Naive thymus-derived CD4-positive, alpha-beta T cell (primary cell): ENCODE measurements around the gene RTN1. TPM values are rescaled to one million over a fixed set of nuclear protein-coding genes. Genes with fewer than 3 reads are reported as not detected.

Experiments
- ATAC-seq: fragments of 150-1000 bp; cut with Tn5 transposase; 2 replicates; pipeline ENCODE4 v1.10.0; 2021; ENCODE audit warnings: mild to moderate bottlenecking, moderate library complexity
- CTCF ChIA-PET: fragments of 350-600 bp; sonication (Branson Sonifier 250); formaldehyde crosslinking; loops from one replicate; lab custom pipeline; 2021; ENCODE audit warnings: antibody characterized with exemption; lab: Charles Lee
- POLR2A ChIA-PET: fragments of 350-600 bp; sonication (Branson Sonifier 250); formaldehyde crosslinking; loops from one replicate; lab custom pipeline; 2021; ENCODE audit warnings: antibody characterized with exemption, inconsistent platforms; lab: Charles Lee
- DNase-seq, 9 donors: peaks; one replicate each; pipeline versions ENCODE4 v3.0.0 to v3.0.0-alpha.2; 2020 to 2022; ENCODE audit warnings: mixed read lengths in 1 of 9
- H3K27ac ChIP-seq: one replicate; pipeline ENCODE4 v1.7.0; 2013; ENCODE audit warnings: mild to moderate bottlenecking, low read depth, low read length, moderate library complexity
- H3K27me3 ChIP-seq, 2 donors: one replicate each; pipeline ENCODE4 v1.7.0; 2013; ENCODE audit warnings: low read length in 2 of 2, mild to moderate bottlenecking in 2 of 2, moderate library complexity in 2 of 2; ENCODE audit not compliant: control insufficient read depth in 2 of 2, insufficient read depth in 2 of 2
- H3K36me3 ChIP-seq, 3 experiments: 1 replicate in 2 of 3; 2 replicates in 1 of 3; pipeline ENCODE4 v1.7.0; 2013; ENCODE audit warnings: low read length in 3 of 3, mild to moderate bottlenecking in 3 of 3, moderate library complexity in 1 of 3; ENCODE audit not compliant: insufficient read depth in 3 of 3, control insufficient read depth in 2 of 3
- H3K4me1 ChIP-seq, 2 donors: one replicate each; pipeline ENCODE4 v1.7.0; 2013; ENCODE audit warnings: low read length in 2 of 2, mild to moderate bottlenecking in 2 of 2, moderate library complexity in 1 of 2; ENCODE audit not compliant: control insufficient read depth in 2 of 2, insufficient read depth in 2 of 2
- H3K4me3 ChIP-seq: 2 replicates; pipeline ENCODE4 v1.7.0; 2013; ENCODE audit warnings: mild to moderate bottlenecking, low read length
- H3K9me3 ChIP-seq, 3 experiments: 1 replicate in 2 of 3; 2 replicates in 1 of 3; pipeline ENCODE4 v1.7.0; 2013; ENCODE audit warnings: low read length in 3 of 3; ENCODE audit not compliant: control insufficient read depth in 2 of 3
- H3K27ac Mint-ChIP-seq, 9 donors: one replicate each; pipeline ENCODE4 v1.8.0; 2020 to 2022; ENCODE audit warnings: mixed read lengths in 9 of 9, mild to moderate bottlenecking in 8 of 9, moderate library complexity in 5 of 9, inconsistent platforms in 2 of 9
- H3K27me3 Mint-ChIP-seq, 5 donors: one replicate each; pipeline ENCODE4 v1.8.0; 2021 to 2022; ENCODE audit warnings: mixed read lengths in 5 of 5, mild to moderate bottlenecking in 1 of 5
- H3K36me3 Mint-ChIP-seq, 5 donors: one replicate each; pipeline ENCODE4 v1.8.0; 2020 to 2022; ENCODE audit warnings: mixed read lengths in 5 of 5, mild to moderate bottlenecking in 3 of 5, inconsistent platforms in 1 of 5
- H3K4me1 Mint-ChIP-seq, 7 donors: one replicate each; pipeline ENCODE4 v1.8.0; 2020 to 2022; ENCODE audit warnings: mixed read lengths in 7 of 7, mild to moderate bottlenecking in 3 of 7, inconsistent platforms in 1 of 7
- H3K4me3 Mint-ChIP-seq, 10 donors: one replicate each; pipeline ENCODE4 v1.8.0; 2020 to 2022; ENCODE audit warnings: mild to moderate bottlenecking in 10 of 10, mixed read lengths in 10 of 10, moderate library complexity in 6 of 10, inconsistent platforms in 2 of 10
- H3K9me3 Mint-ChIP-seq, 11 donors: one replicate each; pipeline ENCODE4 v1.8.0; 2020 to 2022; ENCODE audit warnings: mixed read lengths in 11 of 11, mild to moderate bottlenecking in 4 of 11, inconsistent platforms in 1 of 11, moderate library complexity in 1 of 11
- intact Hi-C, 2 donors: fragments of 100-400 bp; cut with micrococcal nuclease; formaldehyde crosslinking; loops; one replicate each; pipeline ENCODE4 v1.15.1; 2023
- polyA plus RNA-seq, 2 donors: library from polyadenylated mRNA; unstranded; fragments of 300-500 nt; fragmentation: Illumina TruSeq; gene quantifications; one replicate each; pipeline ENCODE4 v1.2.3, GENCODE V29; 2021
- total RNA-seq, 6 experiments: library from RNA in 5 of 6; stranded (reverse) in 5 of 6; gene quantifications; 1 replicate in 5 of 6; 2 replicates in 1 of 6; pipeline ENCODE4 v1.2.3 and lab custom pipeline; 2021 to 2026

Gene RTN1
- total and polyA plus RNA-seq, 7 experiments from 2014 or later = 0.24 to 9.4 (median 0.77) TPM; not detected in 3

- ATAC-seq = no peak
- H3K27me3 ChIP-seq = no peaks in the 10 kb centered on the region
- H3K27ac Mint-ChIP-seq = no peak overlapping the region
Measured at GRCh38 chr14:59777006-59777579, 93.5 kb downstream of the RTN1 start.

GRCh38 chr14:59776468-59776867, 94.1 kb downstream of the RTN1 start:
- DNase-seq (no peak), ATAC-seq (no peak)
- H3K27me3 ChIP-seq = no peaks in the 10 kb centered on the region
- intact Hi-C loops = no loop called here
- no peaks in the 10 kb centered on the region for H3K9me3 ChIP-seq
- no peaks in the 10 kb centered on the region for H3K4me1 ChIP-seq
- Mint-ChIP-seq H3K9me3 (peaks cover 0 to 4% (median 0%) of the 10 kb centered on the region in 11 donors), H3K4me1 (no peaks in the 10 kb centered on the region), H3K27ac (no peak overlapping the region), H3K4me3 (no peak overlapping the region), H3K27me3 (peaks cover 0 to 33% (median 16%) of the 10 kb centered on the region in 5 donors), H3K36me3 (no peaks in the 10 kb centered on the region)
- no peaks in the 10 kb centered on the region for H3K36me3 ChIP-seq
- CTCF ChIA-PET = no interaction called here
- POLR2A ChIA-PET = no interaction called here
- no peak overlapping the region for H3K27ac ChIP-seq
- H3K4me3 ChIP-seq = no peak overlapping the region

More at GRCh38 chr14:59777006-59777579, 93.5 kb downstream of the RTN1 start:
- ChIA-PET CTCF (no interaction called here), POLR2A (no interaction called here)
- H3K9me3 Mint-ChIP-seq = peaks cover 0 to 4% (median 0%) of the 10 kb centered on the region in 11 donors
- H3K36me3 Mint-ChIP-seq = no peaks in the 10 kb centered on the region
- no peaks in the 10 kb centered on the region for H3K4me1 ChIP-seq
- no peak overlapping the region for H3K4me3 ChIP-seq
- no peak for DNase-seq
- no peak overlapping the region for H3K27ac ChIP-seq
- no peaks in the 10 kb centered on the region for H3K36me3 ChIP-seq
- H3K9me3 ChIP-seq = no peaks in the 10 kb centered on the region
- H3K27me3 Mint-ChIP-seq = peaks cover 0 to 33% (median 16%) of the 10 kb centered on the region in 5 donors
- H3K4me3 Mint-ChIP-seq = no peak overlapping the region
- H3K4me1 Mint-ChIP-seq = no peaks in the 10 kb centered on the region
- intact Hi-C loops = no loop called here

- H3K4me3 ChIP-seq = no peak overlapping the region
- H3K9me3 ChIP-seq = no peaks in the 10 kb centered on the region
- Mint-ChIP-seq H3K36me3 (no peaks in the 10 kb centered on the region), H3K4me3 (no peak overlapping the region), H3K27ac (no peak overlapping the region), H3K4me1 (no peaks in the 10 kb centered on the region), H3K27me3 (peaks cover 0 to 28% (median 0%) of the 10 kb centered on the region in 5 donors), H3K9me3 (no peaks in the 10 kb centered on the region)
- no peaks in the 10 kb centered on the region for H3K4me1 ChIP-seq
- ATAC-seq (no peak), DNase-seq (no peak)
- ChIA-PET POLR2A (no interaction called here), CTCF (no interaction called here)
- H3K27me3 ChIP-seq = no peaks in the 10 kb centered on the region
- H3K27ac ChIP-seq = no peak overlapping the region
- intact Hi-C loops = no loop called here
- H3K36me3 ChIP-seq = no peaks in the 10 kb centered on the region
Measured at GRCh38 chr14:59772233-59772632, 98.3 kb downstream of the RTN1 start.

- POLR2A ChIA-PET = no interaction called here
- no peak for DNase-seq
Measured at GRCh38 chr14:59771577-59771976, 99.0 kb downstream of the RTN1 start.

GRCh38 chr14:59769586-59769985, 101.0 kb downstream of the RTN1 start:
- H3K9me3 Mint-ChIP-seq = peaks cover 0 to 1% (median 0%) of the 10 kb centered on the region in 11 donors
- H3K4me3 Mint-ChIP-seq = no peak overlapping the region
- no peaks in the 10 kb centered on the region for H3K36me3 ChIP-seq
- H3K4me1 ChIP-seq = no peaks in the 10 kb centered on the region
- H3K36me3 Mint-ChIP-seq = no peaks in the 10 kb centered on the region
- intact Hi-C loops = no loop called here
- no peaks in the 10 kb centered on the region for H3K27me3 ChIP-seq
- DNase-seq (no peak), ATAC-seq (no peak)
- no peak overlapping the region for H3K27ac Mint-ChIP-seq
- ChIA-PET POLR2A (no interaction called here), CTCF (no interaction called here)
- no peaks in the 10 kb centered on the region for H3K4me1 Mint-ChIP-seq
- no peaks in the 10 kb centered on the region for H3K9me3 ChIP-seq
- no peak overlapping the region for H3K27ac ChIP-seq
- peaks cover 0 to 23% (median 6%) of the 10 kb centered on the region in 5 donors for H3K27me3 Mint-ChIP-seq
- H3K4me3 ChIP-seq = no peak overlapping the region

More at GRCh38 chr14:59771577-59771976, 99.0 kb downstream of the RTN1 start:
- H3K27ac Mint-ChIP-seq = no peak overlapping the region
- H3K27me3 ChIP-seq = no peaks in the 10 kb centered on the region
- no peak for ATAC-seq
- no peak overlapping the region for H3K27ac ChIP-seq
- no peak overlapping the region for H3K4me3 ChIP-seq
- H3K4me1 ChIP-seq = no peaks in the 10 kb centered on the region
- no peak overlapping the region for H3K4me3 Mint-ChIP-seq
- no peaks in the 10 kb centered on the region for H3K36me3 ChIP-seq
- CTCF ChIA-PET = no interaction called here
- intact Hi-C loops = no loop called here
- peaks cover 0 to 27% (median 0%) of the 10 kb centered on the region in 5 donors for H3K27me3 Mint-ChIP-seq
- H3K9me3 ChIP-seq = no peaks in the 10 kb centered on the region
- peaks cover 0 to 1% (median 0%) of the 10 kb centered on the region in 11 donors for H3K9me3 Mint-ChIP-seq
- no peaks in the 10 kb centered on the region for H3K4me1 Mint-ChIP-seq
- no peaks in the 10 kb centered on the region for H3K36me3 Mint-ChIP-seq

- peaks cover 0 to 25% (median 6%) of the 10 kb centered on the region in 5 donors for H3K27me3 Mint-ChIP-seq
- no peak overlapping the region for H3K27ac Mint-ChIP-seq
- Histone ChIP-seq H3K27me3 (no peaks in the 10 kb centered on the region), H3K4me1 (no peaks in the 10 kb centered on the region), H3K9me3 (no peaks in the 10 kb centered on the region), H3K36me3 (no peaks in the 10 kb centered on the region), H3K27ac (no peak overlapping the region), H3K4me3 (no peak overlapping the region)
- ATAC-seq (no peak), DNase-seq (no peak)
- peaks cover 0 to 1% (median 0%) of the 10 kb centered on the region in 11 donors for H3K9me3 Mint-ChIP-seq
- H3K36me3 Mint-ChIP-seq = no peaks in the 10 kb centered on the region
- intact Hi-C loops = no loop called here
- CTCF ChIA-PET = no interaction called here
- POLR2A ChIA-PET = interaction anchor here (0.5 kb wide), 1 partner anchor 32 kb away, joined by 3 read pairs; no protein-coding TSS in a partner anchor
- H3K4me1 Mint-ChIP-seq = no peaks in the 10 kb centered on the region
- H3K4me3 Mint-ChIP-seq = no peak overlapping the region
Measured at GRCh38 chr14:59768855-59769375, 101.7 kb downstream of the RTN1 start.

- intact Hi-C loops = no loop called here
- Mint-ChIP-seq H3K27me3 (peaks cover 0 to 38% (median 18%) of the 10 kb centered on the region in 5 donors), H3K4me1 (no peaks in the 10 kb centered on the region), H3K9me3 (peaks cover 0 to 1% (median 0%) of the 10 kb centered on the region in 11 donors), H3K36me3 (no peaks in the 10 kb centered on the region), H3K27ac (no peak overlapping the region), H3K4me3 (no peak overlapping the region)
- Histone ChIP-seq H3K27ac (no peak overlapping the region), H3K27me3 (no peaks in the 10 kb centered on the region), H3K36me3 (no peaks in the 10 kb centered on the region), H3K9me3 (no peaks in the 10 kb centered on the region), H3K4me1 (no peaks in the 10 kb centered on the region), H3K4me3 (no peak overlapping the region)
- POLR2A ChIA-PET = no interaction called here
- CTCF ChIA-PET = no interaction called here
- ATAC-seq (no peak), DNase-seq (no peak)
Measured at GRCh38 chr14:59761851-59762250, 108.7 kb downstream of the RTN1 start.
